ENCODE measurements around the gene MN1. TPM values are rescaled to one million over a fixed set of nuclear protein-coding genes. Genes with fewer than 3 reads are reported as not detected.

The MN1 gene
- total RNA-seq, 2 experiments from 2014 or later = 0.28 to 0.30 TPM

GRCh38 chr22:27814993-27815392 lies 13.4 kb upstream of the MN1 start:
- Mint-ChIP-seq H3K4me1 (no peaks in the 10 kb centered on the region), H3K4me3 (no peak overlapping the region), H3K36me3 (no peaks in the 10 kb centered on the region), H3K9me3 (no peaks in the 10 kb centered on the region), H3K27me3 (peaks cover 7% of the 10 kb centered on the region), H3K27ac (no peak overlapping the region)
- POLR2A ChIA-PET = no interaction called here
- no peak for ATAC-seq (ENCODE audit: low read depth)
- no peak for DNase-seq

GRCh38 chr22:27811778-27812177 lies 10.2 kb upstream of the MN1 start:
- DNase-seq (no peak), ATAC-seq (ENCODE audit: low read depth) (no peak)
- no peaks in the 10 kb centered on the region for H3K4me1 Mint-ChIP-seq
- H3K9me3 Mint-ChIP-seq = no peaks in the 10 kb centered on the region
- POLR2A ChIA-PET = no interaction called here
- H3K36me3 Mint-ChIP-seq = no peaks in the 10 kb centered on the region
- H3K27ac Mint-ChIP-seq = no peak overlapping the region
- peaks cover 12% of the 10 kb centered on the region for H3K27me3 Mint-ChIP-seq
- no peak overlapping the region for H3K4me3 Mint-ChIP-seq

GRCh38 chr22:27810609-27811151 lies 9.1 kb upstream of the MN1 start:
- no peak for DNase-seq
- Mint-ChIP-seq H3K4me1 (no peaks in the 10 kb centered on the region), H3K4me3 (no peak overlapping the region)

GRCh38 chr22:27809700-27810608 lies 8.4 kb upstream of the MN1 start:
- no peak overlapping the region for H3K4me3 Mint-ChIP-seq
- H3K9me3 Mint-ChIP-seq = no peaks in the 10 kb centered on the region
- POLR2A ChIA-PET = no interaction called here
- H3K36me3 Mint-ChIP-seq = no peaks in the 10 kb centered on the region
- H3K27me3 Mint-ChIP-seq = peaks cover 6% of the 10 kb centered on the region
- ATAC-seq (ENCODE audit: low read depth) (no peak), DNase-seq (no peak)
- no peaks in the 10 kb centered on the region for H3K4me1 Mint-ChIP-seq
- H3K27ac Mint-ChIP-seq = no peak overlapping the region

More at GRCh38 chr22:27810609-27811151, 9.1 kb upstream of the MN1 start:
- POLR2A ChIA-PET = no interaction called here
- Mint-ChIP-seq H3K36me3 (no peaks in the 10 kb centered on the region), H3K9me3 (no peaks in the 10 kb centered on the region), H3K27ac (no peak overlapping the region), H3K27me3 (peaks cover 6% of the 10 kb centered on the region)
- ATAC-seq (ENCODE audit: low read depth) = no peak

GRCh38 chr22:27809226-27809603 lies 7.7 kb upstream of the MN1 start:
- POLR2A ChIA-PET = no interaction called here
- H3K4me3 Mint-ChIP-seq = no peak overlapping the region
- H3K36me3 Mint-ChIP-seq = no peaks in the 10 kb centered on the region
- H3K27me3 Mint-ChIP-seq = peaks cover 11% of the 10 kb centered on the region
- H3K4me1 Mint-ChIP-seq = peaks cover 2% of the 10 kb centered on the region
- no peak overlapping the region for H3K27ac Mint-ChIP-seq
- no peak for DNase-seq
- ATAC-seq (ENCODE audit: low read depth) = no peak
- no peaks in the 10 kb centered on the region for H3K9me3 Mint-ChIP-seq

GRCh38 chr22:27808451-27809225 lies 7.1 kb upstream of the MN1 start:
- Mint-ChIP-seq H3K4me1 (peaks cover 2% of the 10 kb centered on the region), H3K9me3 (no peaks in the 10 kb centered on the region), H3K36me3 (no peaks in the 10 kb centered on the region), H3K27ac (no peak overlapping the region), H3K4me3 (no peak overlapping the region), H3K27me3 (peaks cover 14% of the 10 kb centered on the region)
- no peak for DNase-seq
- POLR2A ChIA-PET = no interaction called here
- ATAC-seq (ENCODE audit: low read depth) = no peak

- no peak overlapping the region for H3K4me3 Mint-ChIP-seq
- POLR2A ChIA-PET = no interaction called here
- peaks cover 27% of the 10 kb centered on the region for H3K27me3 Mint-ChIP-seq
- peaks cover 9% of the 10 kb centered on the region for H3K4me1 Mint-ChIP-seq
- H3K27ac Mint-ChIP-seq = no peak overlapping the region
- no peaks in the 10 kb centered on the region for H3K36me3 Mint-ChIP-seq
- H3K9me3 Mint-ChIP-seq = no peaks in the 10 kb centered on the region
- DNase-seq (no peak), ATAC-seq (ENCODE audit: low read depth) (no peak)
Observed at GRCh38 chr22:27805841-27806240, 4.3 kb upstream of the MN1 start.

GRCh38 chr22:27804470-27805297 lies 3.1 kb upstream of the MN1 start:
- H3K36me3 Mint-ChIP-seq = no peaks in the 10 kb centered on the region
- H3K4me1 Mint-ChIP-seq = peaks cover 9% of the 10 kb centered on the region
- ATAC-seq (ENCODE audit: low read depth) = no peak
- H3K27ac Mint-ChIP-seq = no peak overlapping the region
- peaks cover 31% of the 10 kb centered on the region for H3K27me3 Mint-ChIP-seq
- peak; percentile 59 for DNase-seq
- POLR2A ChIA-PET = no interaction called here
- no peaks in the 10 kb centered on the region for H3K9me3 Mint-ChIP-seq
- H3K4me3 Mint-ChIP-seq = no peak overlapping the region

GRCh38 chr22:27803841-27804415 lies 2.4 kb upstream of the MN1 start:
- DNase-seq = no peak
- ATAC-seq (ENCODE audit: low read depth) = no peak
- Mint-ChIP-seq H3K4me3 (no peak overlapping the region), H3K4me1 (peaks cover 9% of the 10 kb centered on the region), H3K9me3 (no peaks in the 10 kb centered on the region), H3K36me3 (no peaks in the 10 kb centered on the region), H3K27me3 (peaks cover 28% of the 10 kb centered on the region), H3K27ac (no peak overlapping the region)
- POLR2A ChIA-PET = no interaction called here

GRCh38 chr22:27802346-27803073 lies 954 bp upstream of the MN1 start:
- Mint-ChIP-seq H3K27ac (no peak overlapping the region), H3K36me3 (no peaks in the 10 kb centered on the region), H3K4me3 (peak overlapping the region; percentile 79), H3K4me1 (peaks cover 9% of the 10 kb centered on the region), H3K9me3 (no peaks in the 10 kb centered on the region), H3K27me3 (peaks cover 25% of the 10 kb centered on the region)
- ATAC-seq (ENCODE audit: low read depth) (peak; percentile 9), DNase-seq (no peak)
- POLR2A ChIA-PET = no interaction called here

GRCh38 chr22:27801202-27801615 lies 347 bp downstream of the MN1 start:
- peaks cover 25% of the 10 kb centered on the region for H3K27me3 Mint-ChIP-seq
- POLR2A ChIA-PET = no interaction called here
- H3K4me3 Mint-ChIP-seq = peak overlapping the region; percentile 79
- H3K4me1 Mint-ChIP-seq = peaks cover 9% of the 10 kb centered on the region
- DNase-seq (peak; percentile 65), ATAC-seq (ENCODE audit: low read depth) (peak; percentile 43)
- H3K27ac Mint-ChIP-seq = no peak overlapping the region
- H3K36me3 Mint-ChIP-seq = no peaks in the 10 kb centered on the region
- no peaks in the 10 kb centered on the region for H3K9me3 Mint-ChIP-seq
